Stimulated activated CD4-positive, alpha-beta T cell treated with anti-CD3 and anti-CD28 coated beads, Interleukin-15, amount 100 ng/mL, for 1 hour (primary cell): ENCODE results near the gene CPA5.
"Not testable (repeated sequence)": the region's sequence is repeated elsewhere in the genome, so short reads cannot be mapped to it uniquely, and the experiment has no call there.

ENCODE experiments used
- DNase-seq, 2 donors: peaks; one replicate each; pipeline ENCODE4 v3.0.0-alpha.2; 2020; ENCODE audit warnings: low read depth in 1 of 2, low spot score in 1 of 2

CPA5 gene

DNA sequence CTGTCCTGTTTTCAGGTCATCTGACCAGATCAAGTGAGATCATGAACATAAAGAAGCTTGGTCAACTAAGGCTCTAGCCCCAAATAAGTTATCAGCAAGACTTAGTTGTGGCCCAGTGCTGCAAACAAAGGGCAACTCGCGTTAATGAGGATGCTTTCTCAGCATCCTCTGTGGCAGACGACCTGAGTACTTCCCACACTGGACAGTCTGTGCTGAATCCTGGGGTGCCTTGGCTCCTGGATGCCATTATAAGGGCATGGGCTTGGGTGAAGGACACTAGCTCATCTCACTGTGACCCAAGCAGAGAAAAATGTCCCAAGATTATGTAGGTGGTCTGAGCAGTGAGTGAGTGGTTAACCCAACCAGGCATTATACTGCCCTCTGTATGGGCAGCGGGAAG lies 13.9 kb downstream of the CPA5 start:
- no peak for DNase-seq

- DNase-seq, result no peak
Observed at GRCh38 chr7:130359276-130359857, 14.8 kb downstream of the CPA5 start.

- no peak for DNase-seq
Observed at GRCh38 chr7:130360518-130360917, 15.9 kb downstream of the CPA5 start.

DNA sequence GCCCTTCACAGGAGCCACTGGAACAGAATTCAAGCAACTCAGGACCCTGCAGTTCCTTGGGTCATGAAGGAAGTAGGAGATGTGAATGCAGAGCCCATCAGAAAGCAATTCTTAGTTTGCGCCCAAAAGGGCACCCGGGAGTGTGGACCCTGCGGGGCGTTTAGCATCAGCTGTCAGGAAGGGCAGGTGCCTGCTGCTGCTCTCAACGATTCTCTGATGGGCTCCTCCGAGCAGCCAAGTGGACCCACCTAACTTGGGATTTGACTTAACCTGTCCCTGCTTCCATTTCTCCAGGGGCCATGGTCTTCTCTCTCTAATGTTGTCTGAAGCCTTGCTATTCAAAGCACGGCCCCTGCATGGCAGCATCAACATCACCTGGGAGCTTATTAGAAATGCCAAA lies 17.1 kb downstream of the CPA5 start:
- no peak for DNase-seq

DNA sequence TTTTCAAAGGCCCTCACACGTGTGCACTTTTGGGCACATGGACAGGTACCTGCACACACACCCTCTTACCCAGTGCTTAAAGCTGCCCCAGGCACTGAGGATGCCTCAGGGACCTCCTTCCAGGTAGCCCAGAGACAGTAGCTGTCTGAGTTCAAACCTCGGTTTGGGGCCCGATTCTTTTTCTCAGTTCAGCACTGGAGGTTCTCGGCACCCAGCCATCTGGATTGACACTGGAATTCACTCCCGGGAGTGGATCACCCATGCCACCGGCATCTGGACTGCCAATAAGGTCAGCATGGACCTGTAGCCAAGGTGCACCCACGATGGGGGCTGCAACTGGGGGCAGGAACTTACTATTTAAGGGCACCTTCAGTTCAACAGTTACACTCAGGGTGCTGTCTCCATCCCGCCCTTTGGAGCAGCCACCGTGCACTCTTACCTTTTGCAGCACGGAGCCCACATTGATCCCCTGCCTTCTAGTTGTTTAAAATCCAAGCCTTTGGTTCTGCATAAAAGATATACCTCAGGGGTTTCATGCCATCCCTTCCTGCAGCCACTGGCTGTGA lies 17.7 kb downstream of the CPA5 start:
- DNase-seq, result no peak

DNA sequence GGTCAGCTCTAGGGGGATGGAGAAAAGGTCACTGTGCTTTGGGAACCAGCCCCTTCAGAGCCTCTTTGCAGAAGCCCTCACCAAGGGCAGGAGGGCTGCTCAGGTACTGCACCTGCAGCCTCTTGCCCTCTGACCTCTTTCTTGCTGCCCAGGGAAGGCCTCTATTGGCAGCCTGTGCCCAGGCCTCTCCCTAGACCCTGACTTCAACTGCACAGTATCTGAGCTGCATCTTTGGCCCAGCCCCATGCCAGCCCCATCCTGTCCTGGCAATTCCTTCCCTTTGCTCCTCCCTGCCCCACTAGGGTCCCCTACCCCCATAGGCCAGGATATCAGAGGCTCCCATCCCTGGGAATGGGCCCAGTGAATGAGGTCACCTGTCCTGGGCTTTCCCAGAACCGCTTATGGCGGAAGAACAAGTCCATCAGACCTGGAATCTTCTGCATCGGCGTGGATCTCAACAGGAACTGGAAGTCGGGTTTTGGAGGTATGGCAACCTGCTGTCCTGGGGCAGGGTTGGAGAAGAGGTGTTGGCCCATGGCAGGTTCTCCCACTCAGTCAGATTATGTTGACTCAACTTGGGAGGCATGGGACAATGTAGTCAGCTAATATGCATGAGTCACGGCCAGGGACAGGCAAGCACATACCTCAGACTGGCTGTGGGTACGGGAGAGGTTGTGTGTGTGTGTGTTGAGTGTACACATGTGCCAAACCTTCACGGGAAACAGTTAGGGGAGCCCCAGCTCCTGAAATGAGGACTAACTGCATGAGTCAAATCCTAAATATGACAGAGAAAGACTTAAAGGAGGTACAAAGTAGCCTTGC lies 18.6 kb downstream of the CPA5 start:
- DNase-seq, result no peak

GRCh38 chr7:130364451-130364850 lies 19.8 kb downstream of the CPA5 start:
- no peak for DNase-seq

DNA sequence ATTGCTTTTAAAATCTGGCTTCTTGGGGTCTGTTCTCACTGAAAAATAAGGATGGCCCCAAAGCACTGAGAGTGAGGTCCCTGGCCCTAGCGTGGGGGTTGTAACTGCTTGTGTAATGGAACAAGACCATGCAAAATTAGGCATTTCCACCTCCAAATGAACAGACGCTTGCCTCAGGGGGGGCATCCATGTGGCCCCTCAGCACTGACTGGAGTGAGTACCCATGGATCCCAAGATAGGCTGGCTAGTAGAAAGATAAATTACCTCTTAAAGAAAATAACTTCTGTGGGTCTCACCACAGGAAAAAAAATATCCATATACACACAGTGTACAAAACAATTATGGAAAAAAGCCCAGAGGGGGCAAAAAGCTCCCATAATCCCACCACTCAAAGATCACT lies 20.5 kb downstream of the CPA5 start:
- DNase-seq, result no peak

DNA sequence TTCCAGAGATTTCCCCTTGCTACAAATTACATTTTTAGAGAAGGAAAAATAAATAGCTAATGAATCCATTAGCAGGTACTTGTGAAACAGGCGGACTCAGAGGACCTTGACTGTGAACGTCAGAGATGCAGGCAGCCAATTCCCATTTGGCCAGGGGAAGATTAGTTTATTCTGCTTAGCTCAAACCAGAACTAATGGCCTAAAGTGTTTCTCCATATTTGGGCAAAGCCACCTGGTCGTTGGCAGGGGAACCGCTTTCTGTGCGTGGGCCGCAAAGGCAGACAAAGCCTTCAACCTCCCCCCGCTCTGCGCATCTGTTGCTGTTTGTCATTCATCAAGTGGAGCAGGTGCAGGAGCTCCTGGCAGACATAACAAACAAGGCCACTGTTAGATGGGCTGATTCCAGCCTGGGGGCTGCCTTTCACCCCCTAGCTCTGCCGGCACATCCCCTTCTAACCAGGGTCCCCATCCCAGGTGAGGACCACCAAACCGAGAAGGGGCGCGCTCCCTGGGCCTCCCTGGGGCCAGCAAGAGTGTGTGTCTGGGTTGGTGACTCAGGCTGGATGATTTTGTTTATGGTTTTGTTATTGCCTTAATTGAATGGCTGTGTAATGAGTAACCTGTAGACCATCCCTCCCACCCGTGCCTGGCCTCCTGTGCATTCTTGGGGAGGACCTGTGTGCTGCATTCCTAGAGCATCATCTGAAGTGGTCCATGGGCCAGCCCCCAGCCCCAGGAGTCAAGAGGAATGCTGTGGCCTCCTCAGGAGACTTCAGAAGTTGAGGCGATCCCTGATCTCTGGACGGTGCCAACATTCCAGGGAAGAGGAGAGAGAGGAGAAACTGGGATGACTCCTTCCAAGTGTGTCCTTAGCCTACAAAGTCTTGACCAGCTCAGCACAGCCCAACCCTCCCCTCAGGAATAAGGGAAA lies 21.2 kb downstream of the CPA5 start:
- DNase-seq, result no peak

GRCh38 chr7:130366564-130366963 lies 21.9 kb downstream of the CPA5 start:
- DNase-seq, result no peak

DNA sequence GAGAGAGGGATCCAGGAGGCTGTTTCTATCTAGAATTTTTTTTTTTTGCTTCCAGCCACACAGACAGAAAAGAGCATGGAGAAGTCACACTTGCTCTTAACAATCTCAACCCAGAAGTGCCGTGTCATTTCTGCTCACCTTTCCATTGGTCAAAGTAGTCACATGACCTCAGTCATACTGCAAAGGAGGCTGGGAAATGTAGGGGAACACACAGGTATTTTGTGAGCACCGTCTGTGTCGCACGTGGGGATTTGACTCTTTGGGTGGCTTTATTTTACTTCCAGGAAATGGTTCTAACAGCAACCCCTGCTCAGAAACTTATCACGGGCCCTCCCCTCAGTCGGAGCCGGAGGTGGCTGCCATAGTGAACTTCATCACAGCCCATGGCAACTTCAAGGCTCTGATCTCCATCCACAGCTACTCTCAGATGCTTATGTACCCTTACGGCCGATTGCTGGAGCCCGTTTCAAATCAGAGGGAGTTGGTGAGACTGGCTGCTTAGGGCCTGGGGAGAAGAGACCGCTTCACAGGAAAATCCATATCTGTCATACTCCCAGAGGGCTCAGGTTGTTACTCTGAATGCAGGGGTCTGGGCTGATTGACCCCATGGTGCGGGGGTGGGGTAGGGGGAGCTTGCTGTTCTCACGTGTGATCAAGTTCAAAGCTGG lies 22.6 kb downstream of the CPA5 start:
- no peak for DNase-seq

DNA sequence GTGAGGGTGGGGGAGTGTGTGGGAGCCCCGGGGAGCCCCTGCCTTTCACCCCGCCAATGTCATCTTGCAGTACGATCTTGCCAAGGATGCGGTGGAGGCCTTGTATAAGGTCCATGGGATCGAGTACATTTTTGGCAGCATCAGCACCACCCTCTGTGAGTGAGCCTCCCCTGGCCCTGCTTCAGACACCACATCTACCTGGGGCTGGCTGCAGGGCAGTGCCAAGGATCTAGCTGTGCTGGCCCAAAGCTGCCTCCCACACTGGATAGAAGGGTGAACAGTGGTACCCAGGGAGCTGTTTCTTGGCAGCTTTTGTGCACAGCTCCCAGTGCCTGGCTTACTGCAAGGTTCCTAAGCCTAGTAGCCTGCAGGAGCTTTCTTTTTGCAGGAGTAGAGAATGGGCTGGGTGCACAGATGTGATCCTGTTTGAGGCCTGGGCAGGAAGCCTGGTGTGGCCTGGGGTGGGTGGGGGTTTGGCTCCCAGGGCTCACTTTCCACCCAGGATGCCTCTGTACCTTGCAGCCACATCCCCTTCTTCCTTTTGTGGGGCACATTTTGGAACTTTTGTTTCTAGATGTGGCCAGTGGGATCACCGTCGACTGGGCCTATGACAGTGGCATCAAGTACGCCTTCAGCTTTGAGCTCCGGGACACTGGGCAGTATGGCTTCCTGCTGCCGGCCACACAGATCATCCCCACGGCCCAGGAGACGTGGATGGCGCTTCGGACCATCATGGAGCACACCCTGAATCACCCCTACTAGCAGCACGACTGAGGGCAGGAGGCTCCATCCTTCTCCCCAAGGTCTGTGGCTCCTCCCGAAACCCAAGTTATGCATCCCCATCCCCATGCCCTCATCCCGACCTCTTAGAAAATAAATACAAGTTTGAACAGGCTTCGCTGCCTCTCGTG lies 23.5 kb downstream of the CPA5 start:
- DNase-seq, result no peak

- DNase-seq, result no peak
Observed at GRCh38 chr7:130369110-130369711, 24.6 kb downstream of the CPA5 start.

GRCh38 chr7:130369831-130370550 lies 25.4 kb downstream of the CPA5 start:
- no peak for DNase-seq

DNA sequence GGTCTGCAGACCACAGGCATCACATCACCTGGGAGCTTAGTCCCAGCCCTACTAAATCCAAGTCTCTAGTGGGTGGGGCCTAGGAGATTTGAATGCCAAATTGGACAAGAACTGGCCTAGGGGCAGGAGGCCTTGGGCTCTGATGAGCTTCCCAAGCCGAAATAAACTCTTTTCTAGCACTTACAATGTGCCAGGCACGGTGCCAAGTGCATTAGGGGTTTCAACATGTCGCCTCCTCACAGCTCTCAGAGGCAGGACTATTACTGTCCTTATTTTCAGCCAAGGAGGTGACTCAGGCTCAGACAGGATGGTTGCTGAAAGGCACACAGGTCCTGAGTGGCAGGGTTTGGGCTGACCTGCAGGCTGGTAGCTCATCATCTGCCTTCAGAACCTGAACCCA lies 26.4 kb downstream of the CPA5 start:
- no peak for DNase-seq

GRCh38 chr7:130372402-130373165 lies 28.0 kb downstream of the CPA5 start:
- no peak for DNase-seq

GRCh38 chr7:130374507-130374906 lies 29.9 kb downstream of the CPA5 start:
- no peak for DNase-seq

- not testable (repeated sequence) for DNase-seq
Observed at GRCh38 chr7:130376461-130376860, 31.8 kb downstream of the CPA5 start.
